Skeletal muscle satellite cell (primary cell): ENCODE measurements around the gene SEMA6A.
"Not testable (repeated sequence)": the region's sequence is repeated elsewhere in the genome, so short reads cannot be mapped to it uniquely, and the experiment has no call there.

ENCODE experiments used
- H3K27me3 ChIP-seq: 2 replicates; pipeline ENCODE4 v1.7.0; 2013; ENCODE audit warnings: low read length; ENCODE audit not compliant: control insufficient read depth, insufficient read depth
- H3K36me3 ChIP-seq: 2 replicates; pipeline ENCODE4 v1.7.0; 2013; ENCODE audit warnings: mild to moderate bottlenecking, control low read depth, low read length; ENCODE audit not compliant: insufficient read depth
- H3K4me1 ChIP-seq: 2 replicates; pipeline ENCODE4 v1.7.0; 2013; ENCODE audit warnings: low read length; ENCODE audit not compliant: control insufficient read depth, insufficient read depth
- H3K4me2 ChIP-seq: 2 replicates; pipeline ENCODE4 v1.7.0; 2013; ENCODE audit warnings: mild to moderate bottlenecking, low read length
- H3K4me3 ChIP-seq: 2 replicates; pipeline ENCODE4 v1.7.0; 2013; ENCODE audit warnings: low read length
- H3K9ac ChIP-seq: 2 replicates; pipeline ENCODE4 v1.7.0; 2013; ENCODE audit warnings: mild to moderate bottlenecking, low read depth, low read length, moderate library complexity
- H3K9me3 ChIP-seq: replicated peaks from 2 replicates; pipeline ENCODE4 v1.7.0; 2013; ENCODE audit warnings: mild to moderate bottlenecking, control low read depth, low read length

Gene SEMA6A

GRCh38 chr5:116563736-116564308 is 10.8 kb downstream of the SEMA6A start:
- no peak overlapping the region for H3K9ac ChIP-seq
- no peaks in the 10 kb centered on the region for H3K36me3 ChIP-seq
- H3K4me3 ChIP-seq = no peak overlapping the region
- no peak overlapping the region for H3K4me2 ChIP-seq
- peaks cover 9% of the 10 kb centered on the region for H3K27me3 ChIP-seq
- H3K4me1 ChIP-seq = no peaks in the 10 kb centered on the region
- H3K9me3 ChIP-seq = no peaks in the 10 kb centered on the region

GRCh38 chr5:116562669-116563068 is 12.0 kb downstream of the SEMA6A start:
- no peaks in the 10 kb centered on the region for H3K4me1 ChIP-seq
- no peaks in the 10 kb centered on the region for H3K36me3 ChIP-seq
- no peak overlapping the region for H3K4me2 ChIP-seq
- H3K9me3 ChIP-seq = no peaks in the 10 kb centered on the region
- H3K4me3 ChIP-seq = no peak overlapping the region
- peaks cover 9% of the 10 kb centered on the region for H3K27me3 ChIP-seq
- H3K9ac ChIP-seq = no peak overlapping the region

GRCh38 chr5:116561658-116562057 is 13.0 kb downstream of the SEMA6A start:
- no peak overlapping the region for H3K4me2 ChIP-seq
- no peaks in the 10 kb centered on the region for H3K36me3 ChIP-seq
- no peaks in the 10 kb centered on the region for H3K9me3 ChIP-seq
- H3K4me1 ChIP-seq = no peaks in the 10 kb centered on the region
- H3K27me3 ChIP-seq = peaks cover 7% of the 10 kb centered on the region
- no peak overlapping the region for H3K4me3 ChIP-seq
- H3K9ac ChIP-seq = no peak overlapping the region

GRCh38 chr5:116559673-116560164 is 14.9 kb downstream of the SEMA6A start:
- Histone ChIP-seq H3K27me3 (no peaks in the 10 kb centered on the region), H3K9ac (no peak overlapping the region), H3K4me2 (no peak overlapping the region), H3K9me3 (no peaks in the 10 kb centered on the region), H3K4me3 (no peak overlapping the region), H3K36me3 (no peaks in the 10 kb centered on the region), H3K4me1 (no peaks in the 10 kb centered on the region)

GRCh38 chr5:116559239-116559638 is 15.4 kb downstream of the SEMA6A start:
- Histone ChIP-seq H3K4me1 (no peaks in the 10 kb centered on the region), H3K4me2 (no peak overlapping the region), H3K9ac (no peak overlapping the region), H3K36me3 (no peaks in the 10 kb centered on the region), H3K27me3 (no peaks in the 10 kb centered on the region), H3K9me3 (no peaks in the 10 kb centered on the region), H3K4me3 (no peak overlapping the region)

GRCh38 chr5:116557669-116558271 is 16.9 kb downstream of the SEMA6A start:
- Histone ChIP-seq H3K27me3 (no peaks in the 10 kb centered on the region), H3K36me3 (no peaks in the 10 kb centered on the region), H3K9me3 (no peaks in the 10 kb centered on the region), H3K9ac (no peak overlapping the region), H3K4me1 (no peaks in the 10 kb centered on the region), H3K4me2 (no peak overlapping the region), H3K4me3 (no peak overlapping the region)

- no peak overlapping the region for H3K9ac ChIP-seq
- no peak overlapping the region for H3K4me3 ChIP-seq
- H3K4me1 ChIP-seq = no peaks in the 10 kb centered on the region
- no peaks in the 10 kb centered on the region for H3K27me3 ChIP-seq
- no peaks in the 10 kb centered on the region for H3K9me3 ChIP-seq
- H3K4me2 ChIP-seq = no peak overlapping the region
- H3K36me3 ChIP-seq = no peaks in the 10 kb centered on the region
These were observed 19.9 kb downstream of the SEMA6A start for GRCh38 chr5:116554764-116555163.

GRCh38 chr5:116553366-116553765 is 21.3 kb downstream of the SEMA6A start:
- no peak overlapping the region for H3K4me3 ChIP-seq
- H3K4me1 ChIP-seq = no peaks in the 10 kb centered on the region
- H3K9ac ChIP-seq = no peak overlapping the region
- no peaks in the 10 kb centered on the region for H3K27me3 ChIP-seq
- no peaks in the 10 kb centered on the region for H3K36me3 ChIP-seq
- H3K9me3 ChIP-seq = no peaks in the 10 kb centered on the region
- H3K4me2 ChIP-seq = no peak overlapping the region

GRCh38 chr5:116550082-116550481 is 24.5 kb downstream of the SEMA6A start:
- Histone ChIP-seq H3K4me3 (no peak overlapping the region), H3K4me2 (no peak overlapping the region), H3K9ac (no peak overlapping the region), H3K36me3 (no peaks in the 10 kb centered on the region), H3K4me1 (no peaks in the 10 kb centered on the region), H3K27me3 (no peaks in the 10 kb centered on the region), H3K9me3 (peaks cover 9% of the 10 kb centered on the region)

GRCh38 chr5:116546743-116547124 is 27.9 kb downstream of the SEMA6A start:
- H3K4me1 ChIP-seq = no peaks in the 10 kb centered on the region
- H3K9ac ChIP-seq = no peak overlapping the region
- no peaks in the 10 kb centered on the region for H3K36me3 ChIP-seq
- H3K4me3 ChIP-seq = no peak overlapping the region
- peaks cover 9% of the 10 kb centered on the region for H3K9me3 ChIP-seq
- H3K4me2 ChIP-seq = no peak overlapping the region
- H3K27me3 ChIP-seq = peaks cover 4% of the 10 kb centered on the region

GRCh38 chr5:116546033-116546742 is 28.4 kb downstream of the SEMA6A start:
- Histone ChIP-seq H3K27me3 (peaks cover 4% of the 10 kb centered on the region), H3K4me1 (no peaks in the 10 kb centered on the region), H3K9ac (no peak overlapping the region), H3K4me3 (no peak overlapping the region), H3K36me3 (no peaks in the 10 kb centered on the region), H3K4me2 (no peak overlapping the region), H3K9me3 (peaks cover 9% of the 10 kb centered on the region)

GRCh38 chr5:116545465-116545864 is 29.2 kb downstream of the SEMA6A start:
- H3K4me3 ChIP-seq, H3K4me2 ChIP-seq, H3K36me3 ChIP-seq, H3K9me3 ChIP-seq, H3K4me1 ChIP-seq, H3K9ac ChIP-seq, H3K27me3 ChIP-seq: not testable (repeated sequence)
